GM19324 (cell line): Measurements from ENCODE around the gene SLC39A8.
"Not testable (repeated sequence)": the region's sequence is repeated elsewhere in the genome, so short reads cannot be mapped to it uniquely, and the experiment has no call there.

Source experiments
- ATAC-seq: cut with Tn5 transposase; IDR thresholded peaks from one replicate; pipeline ENCODE4 v1.9.1; 2021; ENCODE audit warnings: mild to moderate bottlenecking, moderate library complexity; ENCODE audit not compliant: unreplicated experiment, low FRiP score

The SLC39A8 gene

GRCh38 chr4:102244878-102245535 lies 100.3 kb downstream of the SLC39A8 start:
- no peak for ATAC-seq

DNA sequence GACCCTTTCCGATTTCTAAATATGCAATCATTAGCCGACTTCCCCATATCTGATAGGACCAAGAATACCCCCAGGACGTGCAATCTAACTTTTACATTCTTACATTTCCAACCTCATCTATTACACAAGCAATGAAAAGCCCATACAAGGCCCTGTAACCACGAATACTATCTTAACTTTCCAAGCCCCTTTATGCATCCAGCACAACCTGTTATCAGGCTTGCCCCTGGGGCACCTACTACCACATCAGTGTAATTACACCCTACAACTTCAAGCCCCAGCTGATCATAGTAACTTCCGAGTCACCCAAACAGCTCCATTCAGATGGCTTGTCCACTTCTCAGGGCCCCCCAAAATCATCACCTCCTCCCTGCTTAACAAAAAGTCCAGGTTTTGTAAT lies 102.0 kb downstream of the SLC39A8 start:
- not testable (repeated sequence) for ATAC-seq

GRCh38 chr4:102234243-102234838 lies 110.9 kb downstream of the SLC39A8 start:
- no peak for ATAC-seq

- ATAC-seq: no peak
These were observed 115.1 kb downstream of the SLC39A8 start for GRCh38 chr4:102230194-102230593.

DNA sequence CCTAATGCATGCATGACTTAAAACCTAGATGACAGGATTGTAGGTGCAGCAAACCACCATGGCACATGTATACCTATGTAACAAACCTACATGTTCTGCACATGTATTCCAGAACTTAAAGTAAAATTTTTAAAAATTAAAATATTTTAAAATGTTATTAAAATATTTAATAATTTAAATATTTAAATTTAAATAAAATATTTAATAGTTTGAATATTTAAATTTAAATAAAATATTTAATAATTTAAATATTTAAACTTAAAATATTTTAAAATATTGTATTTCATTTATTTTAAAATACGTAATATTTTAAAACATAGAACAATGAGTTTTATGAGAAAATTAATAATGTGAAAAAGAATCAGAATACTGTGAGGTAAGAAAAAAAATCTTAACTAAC lies 117.9 kb downstream of the SLC39A8 start:
- no peak for ATAC-seq

GRCh38 chr4:102223461-102223860 lies 121.8 kb downstream of the SLC39A8 start:
- no peak for ATAC-seq

- no peak for ATAC-seq
These were observed 122.4 kb downstream of the SLC39A8 start for GRCh38 chr4:102222838-102223409.

DNA sequence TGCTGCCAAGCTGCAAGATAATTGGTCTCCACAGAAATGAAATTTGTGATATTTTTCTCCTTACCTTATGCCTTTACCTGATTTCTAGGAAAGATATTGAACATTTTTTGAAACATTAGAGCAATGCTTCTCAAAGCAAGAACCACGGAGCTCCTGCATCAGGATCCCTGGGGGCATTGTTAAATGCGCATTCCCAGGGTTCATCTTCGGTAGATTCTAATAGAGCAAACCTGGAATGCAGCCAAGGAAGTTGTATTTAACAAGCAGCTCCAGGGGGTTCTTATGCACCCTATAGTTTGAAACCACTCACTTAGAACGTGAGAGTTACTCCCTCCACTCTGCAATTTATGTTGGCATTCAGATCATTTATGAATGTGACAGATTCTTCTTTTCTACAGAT lies 126.2 kb downstream of the SLC39A8 start:
- no peak for ATAC-seq

GRCh38 chr4:102218656-102219055 lies 126.6 kb downstream of the SLC39A8 start:
- no peak for ATAC-seq

GRCh38 chr4:102217775-102218355 lies 127.4 kb downstream of the SLC39A8 start:
- no peak for ATAC-seq

DNA sequence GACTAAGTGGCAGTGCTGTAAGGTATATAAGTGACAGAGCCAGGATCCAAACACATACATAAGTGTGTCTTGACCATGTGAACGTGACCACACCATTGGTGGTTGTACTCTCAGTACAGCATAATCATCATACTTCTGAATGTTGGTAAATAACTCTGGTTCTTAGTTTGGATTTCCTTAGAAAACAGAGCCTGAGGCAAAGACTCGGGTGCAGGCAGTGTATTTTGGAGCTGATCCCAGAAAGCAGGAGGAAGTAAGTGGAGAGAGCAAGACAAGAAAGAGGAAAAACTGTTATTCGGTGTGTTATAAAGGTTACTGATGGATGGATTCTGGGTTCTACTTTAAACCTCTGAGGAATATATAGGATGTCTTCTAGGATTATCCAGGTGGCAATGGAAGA lies 127.9 kb downstream of the SLC39A8 start:
- ATAC-seq: no peak

- ATAC-seq: no peak
These were observed 128.6 kb downstream of the SLC39A8 start for GRCh38 chr4:102216666-102217065.

DNA sequence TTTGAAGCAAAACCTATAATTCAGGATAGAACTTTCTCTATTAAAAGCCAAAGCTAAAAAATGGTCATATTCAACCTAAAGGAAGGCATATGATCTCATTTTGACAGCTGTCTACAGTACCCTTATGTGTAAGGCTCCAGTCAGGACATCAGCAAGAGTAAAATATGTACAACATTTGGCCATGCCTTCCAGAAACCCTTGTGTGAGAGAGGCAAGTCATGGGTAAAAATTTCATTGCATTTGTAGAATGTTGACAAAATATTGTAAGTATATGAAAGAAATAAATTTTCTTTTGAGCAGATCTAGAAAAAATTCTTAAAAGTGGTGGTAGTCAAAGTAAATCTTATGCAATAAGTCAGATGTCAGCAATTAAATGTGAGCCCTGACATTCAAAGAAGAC lies 132.3 kb downstream of the SLC39A8 start:
- ATAC-seq: no peak
